Retinal pigment epithelial cell (primary cell): ENCODE results near the gene MRPL39.

Source experiments
- DNase-seq: peaks from one replicate; pipeline ENCODE4 v3.0.0-alpha.2; 2010; ENCODE audit warnings: low read depth
- H3K4me3 ChIP-seq: 2 replicates; pipeline ENCODE4 v1.5.1; 2011; ENCODE audit warnings: mild to moderate bottlenecking, low read length, control low read depth, moderate library complexity
- CTCF ChIP-seq: conservative IDR thresholded peaks from 2 replicates; pipeline ENCODE4 v1.5.1; 2011; ENCODE audit warnings: low read depth, low read length, control low read depth, inconsistent platforms

The MRPL39 gene

GRCh38 chr21:25567472-25567871 lies 39.8 kb downstream of the MRPL39 start:
- no peak for TF ChIP-seq CTCF
- DNase-seq: no peak
- no peak overlapping the region for H3K4me3 ChIP-seq

GRCh38 chr21:25566645-25567044 lies 40.6 kb downstream of the MRPL39 start:
- no peak for DNase-seq
- no peak for TF ChIP-seq CTCF
- no peak overlapping the region for H3K4me3 ChIP-seq

GRCh38 chr21:25565272-25566211 lies 41.7 kb downstream of the MRPL39 start:
- DNase-seq: no peak
- TF ChIP-seq CTCF: no peak

GRCh38 chr21:25564349-25564948 lies 42.8 kb downstream of the MRPL39 start:
- no peak for DNase-seq
- no peak overlapping the region for H3K4me3 ChIP-seq
- TF ChIP-seq CTCF: no peak

More at GRCh38 chr21:25565272-25566211, 41.7 kb downstream of the MRPL39 start:
- H3K4me3 ChIP-seq: no peak overlapping the region

- no peak for DNase-seq
- no peak for TF ChIP-seq CTCF
- peak overlapping the region; percentile 18 for H3K4me3 ChIP-seq
Measured at GRCh38 chr21:25563361-25564116, 43.7 kb downstream of the MRPL39 start.

- TF ChIP-seq CTCF: no peak
- no peak for DNase-seq
- H3K4me3 ChIP-seq: peak overlapping the region; percentile 61
Measured at GRCh38 chr21:25562660-25563059, 44.6 kb downstream of the MRPL39 start.
